ENCODE data around the gene SULT2B1. TPM values are rescaled to one million over a fixed set of nuclear protein-coding genes. Genes with fewer than 3 reads are reported as not detected.

SULT2B1 gene
- total and polyA plus RNA-seq, 4 donors = 0.39 to 0.90 (median 0.48) TPM; not detected in 1

GRCh38 chr19:48556163-48556562 is 4.2 kb downstream of the SULT2B1 start:
- 47% methylated on average over 11 of the region's 11 CpGs for WGBS (ENCODE audit: insufficient coverage)
- DNase-seq (ENCODE audit: low read depth in 4 of 6, low spot score in 6 of 6) = no peak
- Histone ChIP-seq H3K4me1 (ENCODE audit: control insufficient read depth, insufficient read depth, low read length) (peaks cover 5% of the 10 kb centered on the region), H3K9me3 (ENCODE audit: control insufficient read depth, insufficient read depth, low read length) (no peaks in the 10 kb centered on the region), H3K36me3 (ENCODE audit: control insufficient read depth, insufficient read depth, low read length) (no peaks in the 10 kb centered on the region), H3K27me3 (ENCODE audit: control insufficient read depth, insufficient read depth, low read length) (peaks cover 15% of the 10 kb centered on the region), H3K4me3 (ENCODE audit: low read depth, low read length) (no peak overlapping the region), H3K27ac (ENCODE audit: low read depth, low read length) (no peak overlapping the region)

- no peak for DNase-seq (ENCODE audit: low read depth in 4 of 6, low spot score in 6 of 6)
- 94% methylated on average over 4 of the region's 5 CpGs for WGBS (ENCODE audit: insufficient coverage)
- Histone ChIP-seq H3K9me3 (ENCODE audit: control insufficient read depth, insufficient read depth, low read length) (no peaks in the 10 kb centered on the region), H3K27ac (ENCODE audit: low read depth, low read length) (no peak overlapping the region), H3K36me3 (ENCODE audit: control insufficient read depth, insufficient read depth, low read length) (no peaks in the 10 kb centered on the region), H3K27me3 (ENCODE audit: control insufficient read depth, insufficient read depth, low read length) (peaks cover 15% of the 10 kb centered on the region), H3K4me1 (ENCODE audit: control insufficient read depth, insufficient read depth, low read length) (peaks cover 5% of the 10 kb centered on the region), H3K4me3 (ENCODE audit: low read depth, low read length) (no peak overlapping the region)
Observed at GRCh38 chr19:48556825-48557224, 4.9 kb downstream of the SULT2B1 start.

GRCh38 chr19:48558018-48558684 is 6.2 kb downstream of the SULT2B1 start:
- H3K36me3 ChIP-seq (ENCODE audit: control insufficient read depth, insufficient read depth, low read length) = no peaks in the 10 kb centered on the region
- H3K27ac ChIP-seq (ENCODE audit: low read depth, low read length) = no peak overlapping the region
- 14% methylated on average over 23 of the region's 27 CpGs for WGBS (ENCODE audit: insufficient coverage)
- peaks cover 15% of the 10 kb centered on the region for H3K27me3 ChIP-seq (ENCODE audit: control insufficient read depth, insufficient read depth, low read length)
- H3K9me3 ChIP-seq (ENCODE audit: control insufficient read depth, insufficient read depth, low read length) = no peaks in the 10 kb centered on the region
- H3K4me3 ChIP-seq (ENCODE audit: low read depth, low read length) = no peak overlapping the region
- H3K4me1 ChIP-seq (ENCODE audit: control insufficient read depth, insufficient read depth, low read length) = peaks cover 5% of the 10 kb centered on the region
- DNase-seq (ENCODE audit: low read depth in 4 of 6, low spot score in 6 of 6) = no peak

DNA sequence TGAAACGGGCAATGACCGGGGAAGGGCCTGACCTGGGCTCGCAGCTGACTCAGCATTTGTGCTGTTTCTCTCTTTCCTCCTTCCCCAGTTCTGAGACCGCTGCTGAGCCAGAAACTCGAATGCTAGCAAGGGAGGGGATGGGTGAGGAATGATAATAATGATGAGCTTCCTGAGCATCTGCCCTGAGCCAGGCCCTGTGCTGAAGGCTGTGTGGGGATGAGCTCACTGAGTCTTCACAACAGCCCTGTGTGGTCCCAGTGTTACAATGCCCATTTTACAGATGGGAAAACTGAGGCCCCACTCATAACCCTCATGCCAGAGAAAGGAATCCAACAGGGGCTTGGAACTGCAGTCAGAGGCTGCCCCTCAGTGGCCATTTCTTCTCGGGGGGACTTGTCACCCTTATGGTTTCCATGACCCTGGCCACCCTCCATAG is 8.1 kb downstream of the SULT2B1 start:
- Histone ChIP-seq H3K27me3 (ENCODE audit: control insufficient read depth, insufficient read depth, low read length) (peaks cover 15% of the 10 kb centered on the region), H3K4me3 (ENCODE audit: low read depth, low read length) (no peak overlapping the region), H3K36me3 (ENCODE audit: control insufficient read depth, insufficient read depth, low read length) (no peaks in the 10 kb centered on the region), H3K4me1 (ENCODE audit: control insufficient read depth, insufficient read depth, low read length) (peaks cover 5% of the 10 kb centered on the region), H3K9me3 (ENCODE audit: control insufficient read depth, insufficient read depth, low read length) (no peaks in the 10 kb centered on the region), H3K27ac (ENCODE audit: low read depth, low read length) (no peak overlapping the region)
- no peak for DNase-seq (ENCODE audit: low read depth in 4 of 6, low spot score in 6 of 6)
- WGBS (ENCODE audit: insufficient coverage) = no CpG with 5 or more reads among the region's 6 CpGs

GRCh38 chr19:48561412-48561811 is 9.4 kb downstream of the SULT2B1 start:
- 92% methylated on average over 10 of the region's 11 CpGs for WGBS (ENCODE audit: insufficient coverage)
- Histone ChIP-seq H3K36me3 (ENCODE audit: control insufficient read depth, insufficient read depth, low read length) (no peaks in the 10 kb centered on the region), H3K9me3 (ENCODE audit: control insufficient read depth, insufficient read depth, low read length) (no peaks in the 10 kb centered on the region), H3K4me3 (ENCODE audit: low read depth, low read length) (no peak overlapping the region), H3K27me3 (ENCODE audit: control insufficient read depth, insufficient read depth, low read length) (peaks cover 15% of the 10 kb centered on the region), H3K4me1 (ENCODE audit: control insufficient read depth, insufficient read depth, low read length) (peaks cover 5% of the 10 kb centered on the region), H3K27ac (ENCODE audit: low read depth, low read length) (no peak overlapping the region)
- DNase-seq (ENCODE audit: low read depth in 4 of 6, low spot score in 6 of 6) = no peak

DNA sequence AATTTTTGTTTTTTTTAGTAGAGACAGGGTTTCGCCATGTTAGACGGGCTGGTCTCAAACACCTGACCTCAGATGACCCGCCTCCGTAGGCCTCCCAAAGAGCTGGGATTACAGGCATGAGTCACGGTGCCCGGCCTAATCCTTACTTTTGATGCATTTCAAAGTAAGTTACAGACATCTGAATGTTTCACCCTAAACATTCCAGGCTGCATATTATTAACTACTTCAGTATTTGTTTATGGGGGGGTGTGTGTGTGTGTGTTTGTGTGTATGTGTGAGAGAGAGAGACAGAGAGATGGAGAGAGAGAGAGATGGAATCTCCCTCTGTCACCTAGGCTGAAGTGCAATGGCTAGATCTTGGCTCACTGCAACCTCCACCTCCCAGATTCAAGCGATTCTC is 13.1 kb downstream of the SULT2B1 start:
- DNase-seq (ENCODE audit: low read depth in 4 of 6, low spot score in 6 of 6) = no peak
- H3K9me3 ChIP-seq (ENCODE audit: control insufficient read depth, insufficient read depth, low read length) = no peaks in the 10 kb centered on the region
- H3K36me3 ChIP-seq (ENCODE audit: control insufficient read depth, insufficient read depth, low read length) = no peaks in the 10 kb centered on the region
- H3K27me3 ChIP-seq (ENCODE audit: control insufficient read depth, insufficient read depth, low read length) = no peaks in the 10 kb centered on the region
- WGBS (ENCODE audit: insufficient coverage) = no CpG with 5 or more reads among the region's 7 CpGs
- no peak overlapping the region for H3K27ac ChIP-seq (ENCODE audit: low read depth, low read length)
- peaks cover 10% of the 10 kb centered on the region for H3K4me1 ChIP-seq (ENCODE audit: control insufficient read depth, insufficient read depth, low read length)
- no peak overlapping the region for H3K4me3 ChIP-seq (ENCODE audit: low read depth, low read length)

- Histone ChIP-seq H3K9me3 (ENCODE audit: control insufficient read depth, insufficient read depth, low read length) (no peaks in the 10 kb centered on the region), H3K4me3 (ENCODE audit: low read depth, low read length) (no peak overlapping the region), H3K27ac (ENCODE audit: low read depth, low read length) (no peak overlapping the region), H3K4me1 (ENCODE audit: control insufficient read depth, insufficient read depth, low read length) (peaks cover 10% of the 10 kb centered on the region), H3K27me3 (ENCODE audit: control insufficient read depth, insufficient read depth, low read length) (no peaks in the 10 kb centered on the region), H3K36me3 (ENCODE audit: control insufficient read depth, insufficient read depth, low read length) (no peaks in the 10 kb centered on the region)
- peak in 3 of 6 donors; percentile 11 to 52 (median 23) for DNase-seq (ENCODE audit: low read depth in 4 of 6, low spot score in 6 of 6)
- WGBS (ENCODE audit: insufficient coverage) = 7% methylated on average over 18 of the region's 19 CpGs
Observed at GRCh38 chr19:48568345-48568886, 16.4 kb downstream of the SULT2B1 start.

DNA sequence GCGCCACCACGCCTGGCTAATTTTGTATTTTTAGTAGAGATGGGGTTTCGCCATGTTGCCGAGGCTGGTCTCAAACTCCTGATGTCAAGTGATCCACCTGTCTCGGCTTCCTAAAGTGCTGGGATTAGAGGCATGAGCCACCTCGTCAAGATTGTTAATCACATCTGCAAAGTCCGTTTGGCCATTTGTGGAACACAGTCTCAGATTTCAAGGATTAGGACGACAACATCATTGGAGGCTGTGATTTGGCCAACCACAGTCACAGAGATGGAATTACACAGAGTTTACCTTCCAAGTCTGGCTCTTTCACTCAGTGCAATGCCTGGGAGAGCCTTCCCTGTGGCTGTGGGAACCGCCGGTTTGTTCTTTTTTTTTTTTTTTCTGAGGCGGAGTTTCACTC is 17.8 kb downstream of the SULT2B1 start:
- H3K36me3 ChIP-seq (ENCODE audit: control insufficient read depth, insufficient read depth, low read length) = no peaks in the 10 kb centered on the region
- no peak for DNase-seq (ENCODE audit: low read depth in 4 of 6, low spot score in 6 of 6)
- H3K27me3 ChIP-seq (ENCODE audit: control insufficient read depth, insufficient read depth, low read length) = no peaks in the 10 kb centered on the region
- no peak overlapping the region for H3K4me3 ChIP-seq (ENCODE audit: low read depth, low read length)
- H3K4me1 ChIP-seq (ENCODE audit: control insufficient read depth, insufficient read depth, low read length) = peaks cover 10% of the 10 kb centered on the region
- no peaks in the 10 kb centered on the region for H3K9me3 ChIP-seq (ENCODE audit: control insufficient read depth, insufficient read depth, low read length)
- 72% methylated on average over 8 of the region's 11 CpGs for WGBS (ENCODE audit: insufficient coverage)
- H3K27ac ChIP-seq (ENCODE audit: low read depth, low read length) = no peak overlapping the region

DNA sequence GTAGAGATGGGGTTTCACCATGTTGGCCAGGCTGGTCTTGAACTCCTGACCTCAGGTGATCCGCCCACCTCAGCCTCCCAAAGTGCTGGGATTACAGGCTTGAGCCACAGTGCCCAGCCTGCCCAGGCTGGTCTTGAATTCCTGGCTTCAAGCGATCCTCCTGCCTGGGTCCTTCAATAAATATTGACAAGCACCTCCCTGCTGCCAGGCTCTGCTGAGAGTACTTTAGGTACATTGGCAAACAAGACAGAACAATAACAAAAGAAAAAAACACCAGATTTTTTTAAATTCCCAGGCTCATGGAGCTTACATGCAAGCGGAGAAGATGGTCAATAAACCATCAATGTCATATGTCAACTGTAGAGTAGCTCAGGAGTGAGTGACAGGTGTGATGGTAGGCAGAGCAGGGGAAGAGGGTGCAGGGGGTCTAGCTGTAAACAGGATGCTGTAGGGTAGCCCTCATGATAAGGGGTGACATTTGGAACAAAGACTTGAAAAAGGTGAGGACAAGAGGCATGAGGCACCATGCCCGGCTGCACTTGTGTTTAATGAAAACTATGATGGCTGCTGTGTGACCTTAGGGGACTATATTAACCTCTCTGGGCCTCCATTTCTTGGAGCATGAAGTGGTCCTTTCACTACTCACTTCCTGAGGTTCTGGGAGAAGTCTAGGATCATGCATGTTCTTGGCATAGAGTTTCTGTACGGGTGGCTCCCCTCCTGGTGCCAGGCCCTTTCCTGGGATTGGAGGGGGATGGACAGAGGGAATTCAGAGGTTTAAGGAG is 19.6 kb downstream of the SULT2B1 start:
- 63% methylated on average over 4 of the region's 5 CpGs for WGBS (ENCODE audit: insufficient coverage)
- H3K27me3 ChIP-seq (ENCODE audit: control insufficient read depth, insufficient read depth, low read length) = no peaks in the 10 kb centered on the region
- H3K4me1 ChIP-seq (ENCODE audit: control insufficient read depth, insufficient read depth, low read length) = peaks cover 10% of the 10 kb centered on the region
- DNase-seq (ENCODE audit: low read depth in 4 of 6, low spot score in 6 of 6) = no peak
- no peak overlapping the region for H3K27ac ChIP-seq (ENCODE audit: low read depth, low read length)
- no peaks in the 10 kb centered on the region for H3K36me3 ChIP-seq (ENCODE audit: control insufficient read depth, insufficient read depth, low read length)
- no peaks in the 10 kb centered on the region for H3K9me3 ChIP-seq (ENCODE audit: control insufficient read depth, insufficient read depth, low read length)
- H3K4me3 ChIP-seq (ENCODE audit: low read depth, low read length) = no peak overlapping the region
